Endothelial cell of umbilical vein (primary cell): ENCODE measurements around the gene ARHGEF39. TPM values are rescaled to one million over a fixed set of nuclear protein-coding genes. Genes with fewer than 3 reads are reported as not detected.
A peak's percentile ranks its signal among the peaks of the same experiment; 100 is the strongest.

Experiments used
- BruUV-seq: library from RNA; stranded (reverse); fragments of 400-500 nt; replicated peaks from 2 replicates; lab custom pipeline; 2021; lab: Mats Ljungman, UMichigan
- CTCF ChIA-PET: fragments of 300-600, 350-600 bp; sonication (Branson Sonifier 250); formaldehyde crosslinking; loops from one replicate; lab custom pipeline; 2021; ENCODE audit warnings: antibody characterized with exemption, inconsistent platforms; lab: Charles Lee
- POLR2A ChIA-PET: fragments of 300-600, 350-600 bp; sonication (Branson Sonifier 250); formaldehyde crosslinking; loops from one replicate; lab custom pipeline; 2021; ENCODE audit warnings: antibody characterized with exemption, inconsistent platforms; lab: Charles Lee
- DNase-seq: peaks from one replicate; pipeline ENCODE4 v3.0.0-alpha.2; 2011; ENCODE audit warnings: low read depth, low spot score
- FAIRE-seq: peaks from 2 replicates; lab custom pipeline; 2011; peaks lifted over from hg19 to GRCh38; lab: Jason Lieb, UNC
- H2AFZ ChIP-seq: 2 replicates; pipeline ENCODE4 v1.6.0; 2012; ENCODE audit warnings: low read depth, low read length, control low read depth, inconsistent platforms
- H3K27ac ChIP-seq: 2 replicates; pipeline ENCODE4 v1.5.1; 2011; ENCODE audit warnings: low read depth, mild to moderate bottlenecking, control low read depth, low read length, moderate library complexity; ENCODE audit not compliant: insufficient read depth
- H3K27me3 ChIP-seq, 2 experiments: 2 replicates each; pipeline versions ENCODE4 v1.6.0 to v1.6.1; 2011; ENCODE audit warnings: low read length in 2 of 2, mixed read lengths in 1 of 2; ENCODE audit not compliant: control insufficient read depth in 2 of 2, insufficient read depth in 2 of 2
- H3K36me3 ChIP-seq, 2 experiments: 2 replicates in 1 of 2; 3 replicates in 1 of 2; pipeline ENCODE4 v1.5.1; 2011; ENCODE audit warnings: low read length in 2 of 2, mild to moderate bottlenecking in 1 of 2, moderate library complexity in 1 of 2; ENCODE audit not compliant: control insufficient read depth in 2 of 2, insufficient read depth in 2 of 2; ENCODE audit errors: extremely low read depth in 1 of 2
- H3K4me1 ChIP-seq: 3 replicates; pipeline ENCODE4 v1.5.1; 2011; ENCODE audit warnings: mild to moderate bottlenecking, low read length; ENCODE audit not compliant: control insufficient read depth, insufficient read depth; ENCODE audit errors: extremely low read depth
- H3K4me2 ChIP-seq: 2 replicates; pipeline ENCODE4 v1.6.1; 2011; ENCODE audit warnings: low read length, control low read depth, mixed read lengths; ENCODE audit not compliant: insufficient read depth
- H3K4me3 ChIP-seq, 3 experiments: fragments of 200-600 bp in 1 of 3; sonication (generic), shearing (Covaris generic) in 1 of 3; replicated peaks in 1 of 3; 2 replicates each; pipeline ENCODE4 v1.5.1; 2011 to 2016; ENCODE audit warnings: control low read depth in 3 of 3, low read length in 3 of 3, mild to moderate bottlenecking in 2 of 3, inconsistent platforms in 1 of 3, low read depth in 1 of 3, moderate library complexity in 1 of 3; ENCODE audit not compliant: insufficient read depth in 1 of 3
- H3K79me2 ChIP-seq: 2 replicates; pipeline ENCODE4 v1.6.0; 2012; ENCODE audit warnings: low read length, inconsistent platforms; ENCODE audit not compliant: control insufficient read depth, insufficient read depth
- H3K9ac ChIP-seq: replicated peaks from 2 replicates; pipeline ENCODE3; 2011; ENCODE audit warnings: low read length, control low read depth; ENCODE audit not compliant: insufficient read depth; ENCODE audit errors: extremely low read depth
- H3K9me1 ChIP-seq: replicated peaks from 3 replicates; pipeline ENCODE4 v1.6.0; 2011; ENCODE audit warnings: mild to moderate bottlenecking, low read length; ENCODE audit not compliant: control insufficient read depth, insufficient read depth; ENCODE audit errors: extremely low read depth
- H3K9me3 ChIP-seq: replicated peaks from 2 replicates; pipeline ENCODE4 v1.5.1; 2012; ENCODE audit warnings: low read length, inconsistent platforms; ENCODE audit not compliant: control insufficient read depth, insufficient read depth
- H4K20me1 ChIP-seq: replicated peaks from 2 replicates; pipeline ENCODE3; 2011; ENCODE audit warnings: mild to moderate bottlenecking, low read length; ENCODE audit not compliant: control insufficient read depth, insufficient read depth; ENCODE audit errors: extremely low read depth
- CTCF ChIP-seq, 2 donors: IDR thresholded peaks; 1 replicate in 1 of 2; 2 replicates in 1 of 2; pipeline ENCODE4 v1.5.1; 2011; ENCODE audit warnings: low read length in 2 of 2, mild to moderate bottlenecking in 2 of 2, moderate library complexity in 2 of 2, control low read depth in 1 of 2, inconsistent platforms in 1 of 2, low read depth in 1 of 2; ENCODE audit not compliant: insufficient read depth in 1 of 2; ENCODE audit errors: extremely low read depth in 1 of 2
- EZH2 ChIP-seq: IDR thresholded peaks from 2 replicates; pipeline ENCODE4 v1.6.1; 2012; ENCODE audit warnings: borderline replicate concordance, low read depth, mild to moderate bottlenecking, moderate library complexity, low read length, inconsistent platforms; ENCODE audit not compliant: severe bottlenecking
- FOS ChIP-seq: IDR thresholded peaks from 2 replicates; pipeline ENCODE4 v1.6.1; 2011; ENCODE audit warnings: mild to moderate bottlenecking, low read length, moderate library complexity, borderline replicate concordance; ENCODE audit not compliant: insufficient read depth
- GATA2 ChIP-seq: IDR thresholded peaks from 2 replicates; pipeline ENCODE4 v1.7.0; 2011; ENCODE audit warnings: low read depth, mild to moderate bottlenecking, moderate library complexity, mixed read lengths, low read length; ENCODE audit not compliant: insufficient read length, insufficient read depth
- JUN ChIP-seq: IDR thresholded peaks from 2 replicates; pipeline ENCODE4 v1.6.1; 2011; ENCODE audit warnings: borderline replicate concordance, low read depth; ENCODE audit not compliant: insufficient read length, insufficient read depth
- MYC ChIP-seq: IDR thresholded peaks from one replicate; pipeline ENCODE4 v1.6.1; 2011; ENCODE audit warnings: mild to moderate bottlenecking, low read depth, low read length
- POLR2A ChIP-seq: IDR thresholded peaks from 2 replicates; pipeline ENCODE4 v1.6.1; 2012; ENCODE audit warnings: low read depth, mild to moderate bottlenecking, control low read depth, low read length
- POLR2AphosphoS5 ChIP-seq: IDR thresholded peaks from 2 replicates; pipeline ENCODE4 v1.6.1; 2012; ENCODE audit warnings: low read depth, mild to moderate bottlenecking, control low read depth, low read length, moderate library complexity; ENCODE audit not compliant: insufficient read depth
- dilution Hi-C: fragments of 300-500 bp; cut with MboI; formaldehyde crosslinking; loops from one replicate; pipeline ENCODE4 v1.15.0; 2019; ENCODE audit warnings: low sequenced_read_pairs; ENCODE audit not compliant: extremely low pct_ligation_motif_present
- intact Hi-C: fragments of 100-400 bp; cut with micrococcal nuclease; formaldehyde crosslinking; loops from one replicate; pipeline ENCODE4 v1.10.0; 2022
- polyA plus RNA-seq, 4 experiments: library from polyadenylated mRNA; depleted of rRNA in 3 of 4; stranded (reverse) in 3 of 4; unstranded in 1 of 4; fragments of >200 nt; gene quantifications; 2 replicates each; pipeline versions ENCODE4 v1.2.1 to v1.2.3, GENCODE V29; 2011 to 2012; ENCODE audit warnings: missing spikeins in 1 of 4
- total RNA-seq: library from RNA; stranded (reverse); gene quantifications from 2 replicates; pipeline ENCODE4 v1.2.3, GENCODE V29; 2021
- TF ChIP-seq, protein P1 (sequence below): IDR thresholded peaks from 2 replicates; pipeline ENCODE4 v1.6.1; 2011; ENCODE audit not compliant: insufficient read depth, insufficient read length

Gene ARHGEF39
- total and polyA plus RNA-seq, 2 donors (not counting 3 experiments of a cell fraction or from before 2014, with no cell fraction given), result 4.7 to 6.5 TPM

GRCh38 chr9:35682051-35682450 is 17.1 kb upstream of the ARHGEF39 start:
- H3K27me3 ChIP-seq, result no peaks in the 10 kb centered on the region
- POLR2A ChIA-PET, result no interaction called here

GRCh38 chr9:35681341-35682002 is 16.5 kb upstream of the ARHGEF39 start:
- Histone ChIP-seq H3K9me3 (no peaks in the 10 kb centered on the region), H3K27me3 (no peaks in the 10 kb centered on the region), H3K27ac (no peak overlapping the region), H4K20me1 (no peaks in the 10 kb centered on the region), H3K36me3 (peaks cover 8 to 26% of the 10 kb centered on the region in 2 experiments), H3K9me1 (no peaks in the 10 kb centered on the region), H3K4me3 (no peak overlapping the region), H3K4me2 (no peak overlapping the region), H2AFZ (no peak overlapping the region), H3K4me1 (no peaks in the 10 kb centered on the region), H3K79me2 (peaks cover 3% of the 10 kb centered on the region), H3K9ac (no peak overlapping the region)
- dilution Hi-C loops (no loop called here), intact Hi-C loops (no loop called here)
- no peak for TF ChIP-seq FOS
- TF ChIP-seq CTCF (IDR thresholded peaks at IDR 0.05; ENCODE audit: extremely low read depth in 1 of 2, insufficient read depth in 1 of 2, low read depth in 1 of 2, low read length in 2 of 2), result no peak
- TF ChIP-seq JUN, result no peak
- TF ChIP-seq EZH2, result no peak
- TF ChIP-seq POLR2A, result no peak
- no peak for TF ChIP-seq GATA2
- no peak for TF ChIP-seq POLR2AphosphoS5
- TF ChIP-seq, protein P1, sequence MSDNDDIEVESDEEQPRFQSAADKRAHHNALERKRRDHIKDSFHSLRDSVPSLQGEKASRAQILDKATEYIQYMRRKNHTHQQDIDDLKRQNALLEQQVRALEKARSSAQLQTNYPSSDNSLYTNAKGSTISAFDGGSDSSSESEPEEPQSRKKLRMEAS, result no peak
- no peak for TF ChIP-seq MYC
- no peak for DNase-seq
- CTCF ChIA-PET, result no interaction called here
- POLR2A ChIA-PET, result no interaction called here
- no TSS peak for BruUV-seq
- peak; percentile 61 for FAIRE-seq

More at GRCh38 chr9:35682051-35682450, 17.1 kb upstream of the ARHGEF39 start:
- peaks cover 8% of the 10 kb centered on the region for H3K79me2 ChIP-seq
- H3K9ac ChIP-seq, result no peak overlapping the region
- no peaks in the 10 kb centered on the region for H4K20me1 ChIP-seq
- no TSS peak for BruUV-seq
- CTCF ChIA-PET, result no interaction called here
- FAIRE-seq (no peak), DNase-seq (no peak)
- H3K27ac ChIP-seq, result no peak overlapping the region
- peaks cover 2% of the 10 kb centered on the region for H3K4me1 ChIP-seq
- H3K36me3 ChIP-seq, result peaks cover 8 to 26% of the 10 kb centered on the region in 2 experiments
- H3K4me2 ChIP-seq, result no peak overlapping the region
- intact Hi-C loops (no loop called here), dilution Hi-C loops (no loop called here)
- H2AFZ ChIP-seq, result no peak overlapping the region
- TF ChIP-seq MYC (no peak), FOS (no peak), POLR2A (no peak)
- no peaks in the 10 kb centered on the region for H3K9me3 ChIP-seq
- no peaks in the 10 kb centered on the region for H3K9me1 ChIP-seq
- no peak overlapping the region for H3K4me3 ChIP-seq
